GM12891 (cell line): ENCODE measurements around the gene EPB41L5.

ENCODE experiments used
- POLR2A ChIP-seq: IDR thresholded peaks from 2 replicates; pipeline ENCODE4 v1.6.1; 2011; ENCODE audit warnings: low read depth, low read length, control low read depth
- POLR2AphosphoS5 ChIP-seq: IDR thresholded peaks from 2 replicates; pipeline ENCODE4 v1.6.1; 2011; ENCODE audit warnings: low read depth, low read length, control low read depth
- POU2F2 ChIP-seq: IDR thresholded peaks from 2 replicates; pipeline ENCODE4 v1.6.1; 2011; ENCODE audit warnings: low read depth, mild to moderate bottlenecking, control low read depth, low read length, moderate library complexity
- SPI1 ChIP-seq: IDR thresholded peaks from 2 replicates; pipeline ENCODE4 v1.6.1; 2011; ENCODE audit warnings: low read depth, low read length, control low read depth
- TAF1 ChIP-seq: IDR thresholded peaks from 2 replicates; pipeline ENCODE4 v1.6.1; 2011; ENCODE audit warnings: low read depth, low read length, control low read depth

- no peak for TF ChIP-seq POLR2AphosphoS5
- no peak for TF ChIP-seq POLR2A
- no peak for TF ChIP-seq TAF1
- no peak for TF ChIP-seq SPI1
- no peak for TF ChIP-seq POU2F2
These were observed 3.9 kb downstream of the EPB41L5 start for GRCh38 chr2:120016800-120017199.
